ENCODE data around the gene CEMIP2.

Gene CEMIP2

DNA sequence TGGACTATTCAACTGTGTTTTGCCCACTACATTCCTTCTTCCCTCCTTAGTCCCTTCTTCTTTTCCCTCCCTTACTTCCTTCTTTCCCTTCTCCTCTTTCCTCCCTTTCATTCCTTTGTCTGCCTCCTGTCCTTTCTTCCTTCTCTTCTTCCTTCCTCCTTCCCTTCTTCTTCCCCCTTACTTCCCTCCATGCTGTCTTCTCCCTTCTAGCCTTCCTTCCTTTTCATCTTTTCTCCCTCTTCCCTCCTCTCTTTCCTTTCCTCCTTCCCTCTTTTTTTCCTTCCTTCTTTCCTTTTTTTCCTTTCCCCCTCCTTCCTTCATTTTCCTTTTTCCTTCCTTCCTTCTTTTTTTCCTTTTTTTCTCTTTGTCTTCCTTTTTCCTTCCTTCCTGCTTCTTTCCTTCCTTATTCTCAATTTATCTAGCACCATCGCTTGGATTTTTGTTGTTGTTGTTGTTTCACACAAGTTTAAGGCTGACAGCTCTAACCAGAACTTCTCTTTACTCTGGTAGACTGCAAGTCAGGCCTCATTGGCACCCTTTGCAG is 123.4 kb downstream of the CEMIP2 start:
- no peak for DNase-seq (ENCODE audit: low spot score)

DNA sequence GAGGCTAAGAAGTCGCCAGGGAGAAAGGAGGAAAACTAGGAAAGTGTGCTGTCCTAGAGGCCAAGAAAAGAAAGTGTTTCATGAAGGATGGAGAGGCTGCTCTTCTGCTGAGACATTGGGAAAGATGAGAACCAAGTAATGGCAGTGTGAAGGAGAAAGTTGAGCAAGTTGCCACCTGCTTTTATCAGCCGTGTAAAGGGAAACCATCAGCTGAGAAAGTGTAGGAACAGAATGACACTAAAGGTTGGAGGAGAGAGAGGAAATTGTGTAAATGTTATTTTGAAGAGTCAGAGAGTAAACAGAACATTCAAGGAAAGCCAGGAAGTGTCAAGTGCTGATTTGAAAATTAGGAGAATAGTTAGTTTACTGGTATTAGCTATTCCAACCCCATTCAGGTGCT is 125.0 kb downstream of the CEMIP2 start:
- DNase-seq (ENCODE audit: low spot score), result no peak

DNA sequence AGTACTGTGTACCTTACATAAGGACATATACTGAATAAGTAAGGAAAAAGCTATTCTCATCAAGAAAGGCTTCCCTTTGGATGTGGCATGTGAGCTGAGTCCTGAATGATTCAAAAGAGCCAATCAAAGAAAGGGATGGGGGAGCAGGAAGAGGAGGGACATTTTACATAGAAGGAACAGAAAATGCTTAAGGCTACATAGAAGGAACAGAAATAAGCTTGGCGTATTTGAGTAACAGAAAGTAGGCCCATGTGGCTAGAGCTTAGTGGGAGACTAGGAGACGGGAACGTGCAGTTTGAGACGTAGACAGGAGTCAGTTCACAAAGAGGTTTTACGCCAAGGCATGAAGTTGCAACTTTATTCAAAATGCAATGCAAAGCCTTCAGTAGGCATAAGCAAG is 126.3 kb downstream of the CEMIP2 start:
- no peak for DNase-seq (ENCODE audit: low spot score)

GRCh38 chr9:71638627-71639026 is 129.7 kb downstream of the CEMIP2 start:
- no peak for DNase-seq (ENCODE audit: low spot score)

DNA sequence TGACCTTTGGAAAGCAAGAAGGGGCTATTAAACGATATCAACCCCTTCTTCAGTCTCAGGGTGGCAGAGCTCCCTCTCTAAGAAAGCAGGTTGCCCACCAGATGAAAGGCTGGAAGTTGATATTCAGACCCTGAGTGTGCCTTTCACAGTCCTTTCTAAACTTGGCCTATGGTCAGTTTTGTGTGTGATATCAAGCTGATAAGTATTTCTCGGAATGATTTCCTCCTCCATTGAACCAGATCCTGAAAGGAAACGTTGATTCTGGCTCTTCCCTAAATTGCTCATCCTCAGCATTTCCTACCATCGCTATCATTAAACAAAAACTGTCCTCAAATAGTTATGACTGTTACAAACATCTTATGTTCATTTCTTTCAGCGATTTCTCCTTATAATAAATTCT is 130.4 kb downstream of the CEMIP2 start:
- DNase-seq (ENCODE audit: low spot score), result no peak

- no peak for DNase-seq (ENCODE audit: low spot score)
Observed at GRCh38 chr9:71637375-71637774, 130.9 kb downstream of the CEMIP2 start.

DNA sequence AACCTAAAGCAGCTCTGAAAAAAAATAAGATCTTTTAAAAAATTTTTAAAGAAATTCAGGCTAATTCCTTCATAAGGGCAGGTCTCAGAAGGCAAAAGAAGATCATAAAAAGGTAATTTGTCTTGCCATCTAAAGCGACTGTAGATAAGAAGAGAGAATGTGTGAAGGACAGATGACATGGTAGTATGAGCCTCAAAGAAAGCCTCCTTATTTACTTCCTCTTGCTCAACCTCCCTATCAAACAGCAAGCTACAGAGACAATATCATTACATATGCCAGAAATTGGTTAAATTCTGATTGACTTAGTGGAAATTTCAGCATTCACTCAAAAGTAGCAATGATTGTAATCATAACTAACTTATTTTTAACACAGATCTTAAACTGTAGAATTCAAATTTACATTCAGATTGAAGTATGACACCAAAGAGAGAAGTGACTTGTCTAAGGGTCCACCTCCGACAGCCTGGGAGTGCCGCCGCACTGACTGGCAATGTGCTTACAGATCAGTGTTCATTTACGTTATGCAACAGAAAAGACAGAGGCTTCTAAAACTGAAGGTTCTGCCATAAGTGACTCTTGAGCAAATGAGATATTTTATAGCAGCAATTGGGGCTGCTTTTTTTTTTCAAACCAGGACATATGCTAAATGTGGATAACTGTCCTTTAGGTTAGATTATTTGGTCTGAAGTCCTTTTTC is 132.0 kb downstream of the CEMIP2 start:
- no peak for DNase-seq (ENCODE audit: low spot score)

DNA sequence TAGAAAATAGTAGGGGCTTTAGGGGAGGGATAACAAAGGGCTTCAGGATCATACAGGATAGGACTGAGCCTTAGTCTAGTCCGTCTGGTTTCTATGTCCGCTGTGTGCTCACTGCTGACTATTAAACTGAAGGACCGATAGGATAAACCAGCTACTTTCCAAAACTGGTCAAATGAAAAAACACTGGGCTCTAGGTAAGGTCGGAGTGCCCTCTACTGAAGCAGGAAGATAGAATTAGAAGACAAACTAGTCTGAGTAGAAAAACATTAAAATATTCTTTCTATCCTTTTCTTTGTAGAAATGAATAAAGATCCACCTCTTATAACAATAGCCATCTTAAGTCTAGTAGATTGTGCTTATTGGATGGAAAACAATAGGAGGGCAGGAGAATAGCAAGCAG is 133.6 kb downstream of the CEMIP2 start:
- DNase-seq (ENCODE audit: low spot score), result no peak

Data from ecto neural progenitor cell (in vitro differentiated cells).